ENCODE measurements around the gene ACSF3.
"Not testable (repeated sequence)": the region's sequence is repeated elsewhere in the genome, so short reads cannot be mapped to it uniquely, and the experiment has no call there.

ACSF3 gene

DNA sequence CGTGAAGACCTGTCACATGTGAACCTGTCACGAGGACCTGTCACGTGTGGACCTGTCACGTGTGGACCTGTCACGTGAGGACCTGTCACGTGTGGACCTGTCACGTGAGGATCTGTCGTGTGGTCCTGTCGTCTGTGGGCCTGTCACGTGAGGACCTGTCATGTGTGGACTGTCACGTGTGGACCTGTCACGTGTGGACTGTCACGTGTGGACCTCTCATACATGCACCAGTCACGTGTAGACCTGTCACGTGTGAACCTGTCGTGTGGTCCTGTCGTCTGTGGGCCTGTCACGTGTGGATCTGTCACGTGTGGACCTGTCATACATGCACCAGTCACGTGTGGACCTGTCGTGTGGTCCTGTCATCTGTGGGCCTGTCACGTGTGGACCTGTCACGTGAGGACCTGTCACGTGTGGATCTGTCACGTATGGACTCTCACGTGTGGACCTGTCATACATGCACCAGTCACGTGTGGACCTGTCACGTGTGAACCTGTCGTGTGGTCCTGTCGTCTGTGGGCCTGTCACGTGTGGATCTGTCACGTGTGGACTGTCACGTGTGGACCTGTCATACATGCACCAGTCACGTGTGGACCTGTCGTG, 19.5 kb upstream of the ACSF3 start:
- DNase-seq: not testable (repeated sequence)

- DNase-seq: no peak
These were observed 18.6 kb upstream of the ACSF3 start for GRCh38 chr16:89074803-89075688.

GRCh38 chr16:89076159-89076558, 17.5 kb upstream of the ACSF3 start:
- no peak for DNase-seq

DNA sequence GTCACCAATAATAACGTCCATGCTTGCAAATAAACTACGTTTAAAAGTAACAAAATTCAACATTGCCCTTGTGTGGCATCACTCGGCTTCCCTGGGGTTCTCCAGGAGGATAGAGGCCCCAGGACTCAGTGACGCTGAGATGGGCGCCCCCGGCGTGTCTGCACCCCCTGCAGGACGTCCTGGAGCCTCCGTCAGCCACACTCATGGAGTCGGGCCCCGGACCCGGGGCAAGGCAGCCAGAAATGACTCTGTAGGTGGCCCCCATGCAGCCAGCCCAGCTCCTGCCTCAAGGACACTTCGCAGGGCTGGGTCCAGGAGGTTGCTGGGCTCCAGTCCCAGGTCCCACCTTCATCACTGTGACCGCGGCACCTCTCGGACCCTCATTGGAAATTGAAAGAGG, 16.6 kb upstream of the ACSF3 start:
- no peak for DNase-seq

DNA sequence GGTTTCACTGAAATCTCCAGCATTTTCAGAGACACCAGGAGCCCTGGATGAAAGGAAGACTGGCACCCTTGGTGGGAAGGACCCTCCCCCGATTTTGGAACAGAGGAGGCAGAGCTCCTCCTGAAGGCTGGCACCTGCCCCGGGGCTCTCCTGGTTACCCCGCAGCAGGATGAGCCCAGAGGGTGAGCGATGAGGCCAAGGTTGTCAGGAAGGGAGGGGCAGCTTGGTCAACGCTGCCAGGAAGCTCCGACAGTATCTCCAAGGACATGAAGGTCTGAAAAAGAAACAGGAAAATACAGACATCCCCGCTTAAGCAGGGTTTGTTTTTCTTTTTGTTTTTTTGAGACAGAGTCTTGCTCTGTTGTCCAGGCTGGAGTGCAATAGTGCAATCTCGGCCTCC, 15.5 kb upstream of the ACSF3 start:
- DNase-seq: no peak

DNA sequence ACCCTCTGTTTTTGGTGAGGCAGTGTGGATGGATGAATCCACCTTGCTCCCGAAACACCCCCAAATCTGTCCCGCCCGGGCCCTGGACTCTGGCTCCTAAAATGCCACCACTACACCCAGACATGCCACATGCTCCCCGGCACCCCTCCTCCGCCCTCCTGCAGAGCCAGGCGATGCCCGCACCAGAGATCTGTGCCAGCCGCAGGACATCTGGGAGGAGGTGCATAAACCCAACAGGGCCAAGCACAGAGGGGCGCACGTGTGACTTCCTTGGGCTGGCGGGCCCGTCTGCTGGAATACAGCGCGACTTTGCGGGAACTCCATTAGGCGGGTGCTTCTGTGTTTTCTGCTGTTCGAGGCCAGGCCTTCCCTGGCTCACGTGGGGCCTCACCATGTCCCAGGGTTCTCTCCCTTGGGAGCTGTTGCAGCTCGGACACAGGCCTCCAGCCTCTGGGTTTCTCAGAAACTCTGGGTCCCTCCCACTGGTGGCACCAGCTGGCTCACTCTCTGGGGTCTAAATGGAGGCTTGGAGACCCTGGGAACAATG, 14.1 kb upstream of the ACSF3 start:
- no peak for DNase-seq

GRCh38 chr16:89080196-89080853, 13.3 kb upstream of the ACSF3 start:
- DNase-seq: no peak

DNA sequence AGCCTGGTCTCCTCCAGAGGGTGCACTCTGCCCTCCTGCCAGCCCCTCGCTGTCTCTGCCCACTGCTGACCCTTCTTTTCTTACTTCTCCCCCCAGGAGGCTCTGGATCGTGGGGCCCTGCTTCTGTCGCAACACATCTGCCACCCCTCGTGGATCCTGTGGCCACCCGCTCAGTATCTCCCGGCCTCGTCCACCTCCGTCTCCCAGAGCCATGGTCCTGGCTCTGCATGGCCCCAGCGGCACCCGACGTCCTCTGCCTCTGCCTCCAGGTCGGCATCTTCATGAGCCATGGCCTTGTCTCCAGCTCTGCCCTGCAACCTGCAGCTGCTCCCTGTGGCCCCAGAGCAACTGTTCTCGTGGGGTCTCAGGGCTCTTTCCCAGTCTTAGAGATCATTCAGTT, 12.1 kb upstream of the ACSF3 start:
- DNase-seq: no peak

DNA sequence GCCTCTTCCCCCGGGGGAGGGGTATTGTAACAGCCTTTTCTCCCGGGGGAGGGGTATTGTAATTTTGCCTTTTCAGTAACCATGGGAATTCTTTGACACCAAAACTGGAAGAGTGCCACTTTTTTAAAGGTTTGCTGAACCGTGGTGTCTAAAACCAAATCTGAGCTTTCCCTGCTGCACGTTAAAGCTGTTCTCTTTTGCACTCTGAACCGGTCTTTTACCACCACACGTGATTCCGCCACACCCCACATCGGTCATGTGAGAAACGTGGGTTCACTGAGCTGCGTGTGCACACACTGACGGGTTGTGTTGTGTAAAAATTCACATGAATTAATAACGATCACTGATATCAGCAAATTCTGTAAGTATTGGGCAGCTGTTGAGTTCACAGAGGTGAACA, 9.2 kb upstream of the ACSF3 start:
- DNase-seq: no peak

DNA sequence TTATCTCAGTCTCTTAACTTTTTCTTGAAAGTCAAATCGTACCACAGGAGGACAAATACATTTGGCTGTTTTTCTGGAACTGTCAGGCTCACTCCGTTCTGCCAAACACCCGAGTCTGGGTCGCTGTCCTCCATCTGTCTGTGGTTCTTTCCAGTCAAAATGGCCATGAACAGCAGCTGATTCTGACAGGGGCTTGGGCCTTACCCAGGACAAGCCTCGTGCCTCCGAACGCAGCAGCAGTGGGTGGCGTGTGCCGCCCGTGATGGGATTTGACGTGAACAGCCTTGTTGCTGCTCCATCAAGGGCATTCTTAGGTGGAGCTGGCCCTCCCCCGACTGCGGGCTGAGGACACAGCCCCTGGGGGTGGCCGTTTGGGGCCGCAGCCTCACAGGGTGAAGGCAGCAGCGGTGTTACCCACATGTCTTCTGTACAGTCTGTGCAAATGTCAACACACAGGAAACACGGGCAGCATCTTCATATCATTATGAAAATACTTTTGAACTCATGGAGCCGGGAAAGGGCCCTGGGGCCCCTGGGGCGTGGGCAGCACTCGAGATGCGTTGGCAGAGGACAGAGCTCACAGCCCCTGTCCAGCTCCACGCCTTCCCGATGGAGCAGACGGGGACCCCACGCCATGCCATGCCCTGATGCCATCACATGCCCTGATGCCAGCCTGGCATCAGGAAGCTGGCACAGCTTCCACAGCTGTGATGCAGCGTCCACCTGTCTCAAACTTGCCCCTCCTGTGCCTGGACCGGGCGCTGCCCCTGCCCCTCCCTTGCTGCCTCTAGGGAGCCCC, 8.6 kb upstream of the ACSF3 start:
- no peak for DNase-seq

DNA sequence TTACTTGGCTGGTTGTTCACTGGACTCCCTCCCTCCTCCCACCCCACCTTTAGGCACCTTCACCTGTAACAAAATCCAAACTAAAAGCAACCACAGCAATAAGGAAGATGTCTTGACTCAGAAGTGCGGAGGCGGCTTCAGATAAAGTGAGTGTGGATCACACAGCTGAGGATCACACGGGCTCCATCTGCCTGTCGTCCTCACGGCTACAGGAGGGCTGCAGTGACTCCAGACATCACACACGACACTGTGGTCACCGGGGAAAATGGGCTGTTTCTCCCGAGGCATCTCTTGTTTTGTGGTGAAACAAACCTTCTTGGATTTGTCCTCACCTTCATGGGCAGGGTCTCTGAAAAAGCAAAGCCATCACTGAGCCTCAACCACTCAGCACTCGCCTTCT, 7.9 kb upstream of the ACSF3 start:
- DNase-seq: no peak

GRCh38 chr16:89087922-89088497, 5.6 kb upstream of the ACSF3 start:
- no peak for DNase-seq

DNA sequence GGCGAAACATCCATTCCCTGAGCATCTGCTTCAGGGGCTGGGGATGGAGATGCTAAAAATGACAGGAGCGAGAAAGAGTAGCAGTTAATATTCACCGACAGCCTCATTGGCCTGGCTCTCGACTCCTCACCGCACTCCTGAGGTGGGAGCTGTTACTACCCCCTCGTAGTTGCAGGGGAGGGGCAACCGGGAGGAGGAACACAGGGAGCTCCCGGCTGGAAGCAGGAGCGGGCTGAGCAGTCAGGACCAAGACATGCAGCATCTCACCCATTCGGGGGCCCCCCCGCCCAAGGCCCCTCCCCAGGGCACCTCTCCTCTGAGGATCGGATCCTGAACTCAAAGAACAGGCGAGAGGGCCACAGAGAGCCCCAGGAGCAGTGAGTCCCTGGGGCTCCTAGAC, 4.5 kb upstream of the ACSF3 start:
- no peak for DNase-seq

DNA sequence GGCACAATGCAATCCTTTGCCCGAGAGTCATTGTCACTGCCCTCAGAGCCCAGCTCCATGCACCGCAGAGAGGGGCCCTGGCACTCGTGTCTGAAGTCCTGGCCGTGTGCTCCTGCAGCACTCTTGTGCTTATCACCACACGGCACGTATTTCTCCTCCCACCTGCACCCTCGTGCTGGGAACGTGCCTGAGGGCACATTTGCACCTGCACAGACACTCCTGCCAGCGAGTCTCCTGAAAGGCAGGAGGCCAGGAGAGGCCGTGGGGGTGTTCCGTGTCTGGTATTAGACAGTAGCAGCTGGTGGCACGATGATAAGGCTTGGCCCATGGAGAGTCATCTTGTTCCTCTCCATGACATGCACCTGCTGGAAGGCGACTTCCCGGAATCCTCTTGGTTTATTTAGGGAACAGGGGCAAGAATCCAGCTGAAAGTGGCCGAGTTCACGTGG, 3.4 kb upstream of the ACSF3 start:
- no peak for DNase-seq

DNA sequence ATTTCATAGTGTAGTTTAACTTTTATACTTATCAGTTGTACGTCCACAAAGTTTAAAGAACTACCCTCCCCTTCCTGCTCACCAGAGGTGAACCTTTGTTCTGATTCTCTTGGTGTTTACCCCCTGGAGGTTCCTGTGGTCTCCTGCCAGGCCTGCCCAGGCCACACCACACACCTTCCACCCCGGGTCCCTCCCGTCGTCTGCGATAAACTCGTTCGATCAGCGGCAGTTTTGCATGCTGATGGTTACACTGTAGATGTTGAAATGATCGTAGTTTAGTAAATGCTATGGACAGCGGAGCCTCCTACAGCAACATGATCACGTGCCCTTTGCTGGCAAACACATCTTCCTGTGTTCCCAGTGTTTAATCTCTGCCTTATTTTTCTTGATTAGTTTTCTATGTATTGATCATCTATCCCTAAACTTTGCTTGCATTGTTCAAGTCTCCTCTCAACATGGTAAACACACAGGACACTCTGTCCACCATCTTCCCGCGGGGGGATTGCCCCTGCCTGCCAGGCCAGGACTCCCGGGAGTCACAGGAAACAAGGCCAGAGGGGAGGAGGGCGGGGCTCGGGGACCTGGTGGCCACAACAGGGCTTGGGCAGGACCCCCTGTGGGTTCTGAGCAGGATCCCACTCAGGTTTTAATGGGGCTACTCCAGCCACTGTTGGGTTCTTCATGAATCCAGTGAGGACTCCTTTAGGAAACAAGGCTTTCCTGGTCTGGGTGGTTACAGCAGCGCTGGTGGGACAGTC, 2.8 kb upstream of the ACSF3 start:
- no peak for DNase-seq

- DNase-seq: no peak
These were observed 1.6 kb upstream of the ACSF3 start for GRCh38 chr16:89092013-89092412.

DNA sequence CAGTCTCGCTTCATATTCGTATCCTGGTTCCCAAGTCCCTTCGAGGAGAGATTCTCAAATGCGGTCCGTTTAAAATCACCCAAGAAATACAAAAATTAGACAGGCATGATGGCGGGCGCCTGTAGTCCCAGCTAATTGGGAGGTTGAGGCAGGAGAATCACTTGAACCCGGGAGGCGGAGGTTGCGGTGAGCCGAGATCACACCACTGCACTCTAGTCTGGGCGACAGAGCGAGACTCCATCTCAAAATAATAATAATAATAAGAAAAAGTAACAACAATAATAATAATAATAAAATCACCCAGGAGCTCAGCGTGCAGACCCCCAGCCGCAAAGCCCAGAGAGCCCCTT, 425 bp upstream of the ACSF3 start:
- DNase-seq: not testable (repeated sequence)

DNA sequence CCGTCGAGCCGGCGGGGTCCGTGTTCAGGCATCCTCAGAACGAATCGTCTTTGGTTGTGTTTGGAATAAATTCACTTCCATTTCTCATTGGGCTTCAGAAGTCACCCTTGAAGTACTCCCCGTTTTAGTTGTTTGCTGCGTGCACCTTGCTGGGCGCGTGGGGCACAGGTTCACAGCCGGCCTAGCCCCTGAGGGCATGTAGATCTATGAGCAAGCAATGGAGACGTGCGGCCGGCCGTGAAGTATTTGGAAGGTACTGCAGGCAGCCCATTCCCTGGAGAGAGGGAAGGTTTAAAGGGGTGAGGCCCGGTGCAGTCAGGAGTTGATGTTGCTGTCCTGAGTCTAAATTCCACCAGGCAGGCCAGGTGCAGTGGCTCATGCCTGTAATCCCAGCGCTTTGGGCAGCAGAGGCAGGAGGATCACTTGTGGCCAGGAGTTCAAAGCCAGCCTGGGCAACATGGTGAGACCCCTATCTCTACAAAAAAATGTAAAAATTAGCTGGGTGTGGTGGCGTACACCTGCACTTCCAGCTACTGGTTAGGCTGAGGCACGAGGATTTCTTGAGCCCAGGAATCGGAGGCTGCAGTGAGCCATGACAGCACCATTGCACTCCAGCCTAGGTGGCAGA, 714 bp downstream of the ACSF3 start:
- DNase-seq: no peak

DNA sequence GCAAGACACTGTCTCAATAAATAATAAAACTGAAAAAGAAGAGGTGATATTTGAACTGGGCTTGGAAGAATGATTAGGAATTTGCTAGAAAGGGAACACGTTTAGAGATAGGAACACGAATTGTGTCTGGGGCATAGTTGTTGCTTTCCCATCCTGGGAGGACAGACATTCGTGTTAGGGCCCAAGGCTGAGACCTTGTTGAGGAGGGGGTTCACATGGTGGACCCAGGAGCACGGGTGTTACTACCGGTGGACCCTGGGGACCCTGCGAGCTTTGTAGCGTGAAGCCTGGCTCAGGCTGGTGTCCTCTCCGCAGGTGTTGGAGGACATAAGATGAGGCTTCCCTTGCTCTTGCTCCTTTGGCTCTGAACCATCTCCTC, 1.2 kb downstream of the ACSF3 start:
- DNase-seq: no peak

DNA sequence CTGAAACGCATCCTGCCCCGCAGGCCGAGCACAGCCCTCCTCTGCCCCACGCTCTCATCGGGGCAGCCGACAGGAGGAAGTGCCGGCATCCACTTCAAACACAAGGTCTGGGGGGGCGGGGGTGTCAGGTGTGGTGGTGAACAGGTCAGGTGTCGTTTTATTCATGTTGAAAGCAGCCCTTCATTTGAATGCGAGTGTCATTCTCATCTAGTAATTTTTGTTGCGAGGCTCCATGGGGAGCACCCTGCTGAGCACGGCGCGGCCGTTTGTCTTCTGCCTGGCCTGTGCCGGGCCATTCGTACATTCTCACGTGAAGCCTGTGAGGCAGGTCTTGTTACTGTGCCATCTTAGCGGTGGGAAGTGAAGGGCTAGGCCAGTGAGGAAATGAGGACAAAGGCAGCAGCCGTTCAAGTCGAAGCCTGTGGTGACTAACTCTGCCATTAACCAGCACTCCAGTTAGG, 1.9 kb downstream of the ACSF3 start:
- DNase-seq: no peak

DNA sequence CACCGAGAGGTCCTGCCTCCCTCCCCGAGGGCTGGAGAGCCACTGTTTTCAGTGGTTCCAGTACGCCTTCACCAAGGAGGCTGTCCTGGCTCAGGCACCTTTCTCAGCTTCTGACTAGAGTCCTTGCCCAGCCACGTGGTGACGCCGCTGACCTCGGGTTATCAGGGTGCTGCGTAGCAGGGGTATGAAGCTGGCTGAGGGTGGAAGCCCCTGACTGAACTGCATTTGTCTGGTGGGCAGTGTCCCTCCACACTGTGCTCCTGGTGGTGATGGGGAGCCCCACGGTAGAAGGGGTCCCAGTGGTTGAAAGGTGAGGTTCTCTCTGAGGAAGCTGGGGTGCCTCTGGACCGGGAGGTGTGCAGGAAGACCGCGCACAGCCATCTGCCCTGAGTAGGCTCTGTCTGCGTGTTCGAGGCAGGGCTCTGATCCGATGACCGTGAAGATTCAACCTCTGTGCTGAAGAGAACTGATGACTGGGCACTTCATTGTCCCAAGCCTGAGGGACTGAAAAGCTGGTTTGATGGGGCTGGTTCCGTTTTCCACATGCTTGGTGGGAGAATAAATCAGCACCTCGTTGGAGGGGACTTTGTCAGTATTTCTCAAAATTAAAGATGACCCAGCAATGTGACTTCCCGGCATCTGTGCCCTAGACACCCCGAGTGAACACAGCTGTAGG, 2.5 kb downstream of the ACSF3 start:
- no peak for DNase-seq
